CD4-positive, alpha-beta T cell treated with Interferon gamma for 1 hour (primary cell): ENCODE measurements around the gene PRRC2B.
A peak's percentile ranks its signal among the peaks of the same experiment; 100 is the strongest.

Source experiments
- DNase-seq: peaks from one replicate; pipeline ENCODE4 v3.0.0-alpha.2; 2020

PRRC2B gene

GRCh38 chr9:131521822-131522221 lies 127.9 kb downstream of the PRRC2B start:
- no peak for DNase-seq

- DNase-seq = no peak
Observed at GRCh38 chr9:131522257-131523085, 128.6 kb downstream of the PRRC2B start.

GRCh38 chr9:131523086-131523388 lies 129.2 kb downstream of the PRRC2B start:
- DNase-seq = no peak

GRCh38 chr9:131523451-131524435 lies 129.9 kb downstream of the PRRC2B start:
- no peak for DNase-seq

GRCh38 chr9:131524665-131525315 lies 130.9 kb downstream of the PRRC2B start:
- no peak for DNase-seq

- DNase-seq = no peak
Observed at GRCh38 chr9:131525643-131526565, 132.0 kb downstream of the PRRC2B start.

- DNase-seq = no peak
Observed at GRCh38 chr9:131528186-131528585, 134.3 kb downstream of the PRRC2B start.

GRCh38 chr9:131528886-131529505 lies 135.1 kb downstream of the PRRC2B start:
- DNase-seq = no peak

- no peak for DNase-seq
Observed at GRCh38 chr9:131529597-131530545, 136.0 kb downstream of the PRRC2B start.

- no peak for DNase-seq
Observed at GRCh38 chr9:131530546-131530919, 136.6 kb downstream of the PRRC2B start.

GRCh38 chr9:131530920-131531832 lies 137.3 kb downstream of the PRRC2B start, which contains the start of gene UCK1:
UCK1 (minus strand) TSS chr9:131531263; CDS start chr9:131531174, 89 bp downstream.
- DNase-seq = peak; percentile 73

- peak; percentile 4 for DNase-seq
Observed at GRCh38 chr9:131534721-131535237, 140.9 kb downstream of the PRRC2B start.

GRCh38 chr9:131537946-131538345 lies 144.1 kb downstream of the PRRC2B start:
- DNase-seq = no peak

GRCh38 chr9:131539223-131539923 lies 145.5 kb downstream of the PRRC2B start:
- no peak for DNase-seq

GRCh38 chr9:131543141-131543540 lies 149.3 kb downstream of the PRRC2B start:
- no peak for DNase-seq

- DNase-seq = no peak
Observed at GRCh38 chr9:131545003-131545785, 151.3 kb downstream of the PRRC2B start, which contains the start of gene PRRT1B. PRRT1B (plus strand) TSS chr9:131545523; CDS start chr9:131545616, 93 bp downstream.

- DNase-seq = no peak
Observed at GRCh38 chr9:131545786-131546335, 152.0 kb downstream of the PRRC2B start.
